SU-DHL-6 (cell line): Measurements from ENCODE around the gene CROCC.

Source experiments
- H2AFZ ChIP-seq: fragments of 200-600 bp; sonication (generic); 2 replicates; pipeline ENCODE4 v1.6.1; 2014; ENCODE audit warnings: low read depth, mild to moderate bottlenecking, moderate library complexity, mixed read lengths, antibody characterized with exemption, low read length; ENCODE audit not compliant: severe bottlenecking
- H3F3A ChIP-seq: fragments of 200-600 bp; shearing (Covaris generic); 2 replicates; pipeline ENCODE4 v1.6.0; 2016; ENCODE audit warnings: antibody characterized with exemption, mild to moderate bottlenecking; ENCODE audit not compliant: insufficient read depth
- H3K27ac ChIP-seq: fragments of 200-600 bp; sonication (generic); 2 replicates; pipeline ENCODE4 v1.5.1; 2016; ENCODE audit warnings: low read depth, mild to moderate bottlenecking, low read length, moderate library complexity, mixed read lengths
- H3K27me3 ChIP-seq: fragments of 200-600 bp; sonication (generic), shearing (Covaris generic); 2 replicates; pipeline ENCODE4 v1.6.0; 2014; ENCODE audit warnings: mild to moderate bottlenecking, low read length
- H3K36me3 ChIP-seq: fragments of 200-600 bp; sonication (generic); 2 replicates; pipeline ENCODE4 v1.6.1; 2014; ENCODE audit warnings: mild to moderate bottlenecking, low read length, mixed read lengths
- H3K4me2 ChIP-seq: fragments of 300-600, 200-600 bp; shearing (Covaris generic), sonication (generic); 2 replicates; pipeline ENCODE4 v1.6.0; 2014; ENCODE audit warnings: low read length, low read depth, mild to moderate bottlenecking; ENCODE audit not compliant: poor library complexity, severe bottlenecking
- H3K4me3 ChIP-seq: fragments of 200-600 bp; sonication (generic); 2 replicates; pipeline ENCODE4 v1.5.1; 2014; ENCODE audit warnings: antibody characterized with exemption, low read length, mild to moderate bottlenecking, mixed read lengths; ENCODE audit not compliant: insufficient read depth, poor library complexity, severe bottlenecking
- H3K79me2 ChIP-seq: fragments of 200-600 bp; sonication (generic); 2 replicates; pipeline ENCODE4 v1.6.1; 2014; ENCODE audit warnings: mild to moderate bottlenecking, low read length, moderate library complexity; ENCODE audit not compliant: insufficient read depth
- H3K9ac ChIP-seq: fragments of 200-600 bp; sonication (generic); 2 replicates; pipeline ENCODE4 v1.7.0; 2014; ENCODE audit warnings: mild to moderate bottlenecking, low read length
- H3K9me2 ChIP-seq: fragments of 200-600 bp; sonication (generic); replicated peaks from 2 replicates; pipeline ENCODE4 v1.6.1; 2014; ENCODE audit warnings: low read length; ENCODE audit not compliant: insufficient read depth
- H3K9me3 ChIP-seq: fragments of 200-600 bp; sonication (generic); 2 replicates; pipeline ENCODE4 v1.6.1; 2014; ENCODE audit warnings: low read length, mixed read lengths; ENCODE audit not compliant: insufficient read depth
- H4K20me1 ChIP-seq: fragments of 200-600 bp; sonication (generic); 2 replicates; pipeline ENCODE4 v1.6.1; 2014; ENCODE audit warnings: low read depth, mild to moderate bottlenecking, antibody characterized with exemption, low read length, moderate library complexity, mixed read lengths
- EZH2phosphoT487 ChIP-seq: fragments of 200-600 bp; sonication (generic), shearing (Covaris generic); conservative IDR thresholded peaks from 2 replicates; pipeline ENCODE4 v1.6.1; 2018; ENCODE audit warnings: mild to moderate bottlenecking, antibody characterized with exemption, low read length, moderate library complexity, mixed read lengths
- TF ChIP-seq, protein P1 (sequence below): fragments of 200-600 bp; sonication (generic); IDR thresholded peaks from one replicate; pipeline ENCODE4 v1.5.1; 2017; ENCODE audit warnings: antibody characterized with exemption, mild to moderate bottlenecking, low read length, moderate library complexity; ENCODE audit not compliant: insufficient read depth, poor library complexity, severe bottlenecking

CROCC gene

DNA sequence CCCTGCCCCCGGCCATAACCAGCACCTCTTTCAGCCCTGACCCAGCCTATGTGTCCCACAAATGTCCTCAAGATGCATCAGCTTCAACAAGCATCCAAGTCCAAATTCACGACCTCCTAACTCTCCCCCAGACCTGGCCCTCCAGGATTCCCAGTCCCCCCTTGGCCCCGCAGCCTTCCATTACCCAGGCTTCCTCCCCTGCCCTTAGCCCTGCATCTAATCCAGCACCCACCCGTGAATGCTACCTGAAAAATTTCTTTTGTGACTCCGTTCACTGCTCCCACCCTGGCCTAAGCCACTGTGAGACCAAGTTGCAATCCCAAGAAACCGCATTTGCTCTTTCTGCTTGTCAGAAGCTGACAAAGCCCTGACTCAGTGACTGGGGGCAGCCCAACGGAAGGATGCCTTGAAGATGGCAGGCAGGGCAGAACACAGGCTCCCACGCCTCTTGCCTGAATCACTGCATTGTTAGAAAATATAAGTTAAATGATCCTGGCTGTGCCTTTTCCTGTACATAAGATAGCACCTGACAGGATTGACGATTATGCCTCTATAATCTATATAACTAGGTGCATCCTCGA, 59.6 kb downstream of the CROCC start:
- Histone ChIP-seq H3K9ac (no peak overlapping the region), H3K4me2 (no peak overlapping the region)

DNA sequence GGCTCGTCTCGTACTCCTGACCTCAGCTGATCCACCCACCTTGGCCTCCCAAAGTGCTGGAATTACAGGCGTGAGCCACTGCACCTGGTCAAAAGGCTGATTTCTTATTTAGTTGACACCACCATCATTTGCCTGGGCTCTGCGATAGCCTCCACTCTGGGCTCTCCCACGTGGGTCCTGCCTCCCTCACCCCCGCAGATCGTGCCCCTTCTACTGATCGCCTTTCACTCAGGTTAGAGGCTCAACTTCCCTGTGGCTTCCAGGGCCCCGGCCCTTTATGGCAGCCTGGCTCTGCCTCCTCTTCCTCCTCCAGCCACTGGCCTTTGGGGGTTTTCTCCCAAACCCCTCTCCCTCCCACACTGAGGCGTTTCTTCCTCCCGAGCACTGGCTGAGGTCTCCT, 61.2 kb downstream of the CROCC start:
- Histone ChIP-seq H3K4me3 (no peak overlapping the region), H3K4me2 (no peak overlapping the region), H3F3A (no peaks in the 10 kb centered on the region), H3K27me3 (no peaks in the 10 kb centered on the region), H2AFZ (no peak overlapping the region), H3K36me3 (no peaks in the 10 kb centered on the region), H3K9ac (no peak overlapping the region), H3K9me3 (no peaks in the 10 kb centered on the region), H3K79me2 (no peaks in the 10 kb centered on the region), H4K20me1 (no peaks in the 10 kb centered on the region), H3K9me2 (no peaks in the 10 kb centered on the region), H3K27ac (no peak overlapping the region)
- TF ChIP-seq, protein P1, sequence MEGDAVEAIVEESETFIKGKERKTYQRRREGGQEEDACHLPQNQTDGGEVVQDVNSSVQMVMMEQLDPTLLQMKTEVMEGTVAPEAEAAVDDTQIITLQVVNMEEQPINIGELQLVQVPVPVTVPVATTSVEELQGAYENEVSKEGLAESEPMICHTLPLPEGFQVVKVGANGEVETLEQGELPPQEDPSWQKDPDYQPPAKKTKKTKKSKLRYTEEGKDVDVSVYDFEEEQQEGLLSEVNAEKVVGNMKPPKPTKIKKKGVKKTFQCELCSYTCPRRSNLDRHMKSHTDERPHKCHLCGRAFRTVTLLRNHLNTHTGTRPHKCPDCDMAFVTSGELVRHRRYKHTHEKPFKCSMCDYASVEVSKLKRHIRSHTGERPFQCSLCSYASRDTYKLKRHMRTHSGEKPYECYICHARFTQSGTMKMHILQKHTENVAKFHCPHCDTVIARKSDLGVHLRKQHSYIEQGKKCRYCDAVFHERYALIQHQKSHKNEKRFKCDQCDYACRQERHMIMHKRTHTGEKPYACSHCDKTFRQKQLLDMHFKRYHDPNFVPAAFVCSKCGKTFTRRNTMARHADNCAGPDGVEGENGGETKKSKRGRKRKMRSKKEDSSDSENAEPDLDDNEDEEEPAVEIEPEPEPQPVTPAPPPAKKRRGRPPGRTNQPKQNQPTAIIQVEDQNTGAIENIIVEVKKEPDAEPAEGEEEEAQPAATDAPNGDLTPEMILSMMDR, result no peak

More for the DNA sequence above, 59.6 kb downstream of the CROCC start:
- no peak overlapping the region for H3K4me3 ChIP-seq
- no peak overlapping the region for H2AFZ ChIP-seq
- no peaks in the 10 kb centered on the region for H3K36me3 ChIP-seq
- TF ChIP-seq, protein P1, result no peak
- no peak for TF ChIP-seq EZH2phosphoT487
- no peaks in the 10 kb centered on the region for H3K27me3 ChIP-seq
- no peaks in the 10 kb centered on the region for H3K9me2 ChIP-seq
- no peaks in the 10 kb centered on the region for H3F3A ChIP-seq
- no peaks in the 10 kb centered on the region for H3K9me3 ChIP-seq
- no peaks in the 10 kb centered on the region for H3K79me2 ChIP-seq
- no peak overlapping the region for H3K27ac ChIP-seq
- no peaks in the 10 kb centered on the region for H4K20me1 ChIP-seq

DNA sequence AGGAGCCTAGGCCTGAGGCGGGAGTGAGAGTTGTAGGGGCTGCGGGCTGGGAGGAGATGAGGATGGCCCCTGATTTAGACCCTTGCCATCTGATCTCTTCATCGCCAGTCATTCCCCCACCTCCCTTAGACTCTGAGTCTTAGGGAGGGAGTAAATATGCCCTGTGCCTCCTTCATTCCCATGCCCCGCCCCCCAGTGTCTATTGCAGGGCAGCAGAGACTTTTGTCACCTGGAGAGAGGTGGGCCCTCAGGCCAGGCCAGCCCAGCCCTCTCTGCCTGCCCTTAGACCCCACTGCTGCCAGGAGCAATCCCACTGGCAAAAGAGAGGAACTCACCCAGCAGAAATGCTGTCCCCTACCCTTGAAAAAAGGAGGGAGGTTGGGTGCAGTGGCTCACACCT, 61.9 kb downstream of the CROCC start:
- Histone ChIP-seq H3K9me2 (no peaks in the 10 kb centered on the region), H2AFZ (no peak overlapping the region), H3K36me3 (no peaks in the 10 kb centered on the region), H3K27ac (no peak overlapping the region), H3K4me2 (no peak overlapping the region), H3K9ac (no peak overlapping the region), H3K9me3 (no peaks in the 10 kb centered on the region), H3F3A (no peaks in the 10 kb centered on the region), H3K27me3 (no peaks in the 10 kb centered on the region), H3K4me3 (no peak overlapping the region), H4K20me1 (no peaks in the 10 kb centered on the region), H3K79me2 (no peaks in the 10 kb centered on the region)
- TF ChIP-seq EZH2phosphoT487, result no peak
- TF ChIP-seq, protein P1, result no peak
